DMS153 (cell line): ENCODE measurements around the gene FAM20C.
"Not testable (repeated sequence)": the region's sequence is repeated elsewhere in the genome, so short reads cannot be mapped to it uniquely, and the experiment has no call there.

Source experiments
- DNase-seq: peaks from one replicate; lab custom pipeline; 2025; lab: John Stamatoyannopoulos, UW

FAM20C gene

GRCh38 chr7:293681-294439 lies 101.5 kb downstream of the FAM20C start:
- DNase-seq: no peak

GRCh38 chr7:294440-295154 lies 102.2 kb downstream of the FAM20C start:
- DNase-seq: no peak

- no peak for DNase-seq
Observed at GRCh38 chr7:295155-296154, 103.1 kb downstream of the FAM20C start.

GRCh38 chr7:296373-296945 lies 104.1 kb downstream of the FAM20C start:
- DNase-seq: no peak

GRCh38 chr7:297141-297540 lies 104.8 kb downstream of the FAM20C start:
- DNase-seq: not testable (repeated sequence)

- no peak for DNase-seq
Observed at GRCh38 chr7:297611-298374, 105.4 kb downstream of the FAM20C start.

GRCh38 chr7:298375-298702 lies 106.0 kb downstream of the FAM20C start:
- DNase-seq: no peak

GRCh38 chr7:298743-299142 lies 106.4 kb downstream of the FAM20C start:
- no peak for DNase-seq

- DNase-seq: no peak
Observed at GRCh38 chr7:299169-299568, 106.8 kb downstream of the FAM20C start.

GRCh38 chr7:299628-300027 lies 107.3 kb downstream of the FAM20C start:
- DNase-seq: no peak

- no peak for DNase-seq
Observed at GRCh38 chr7:300048-300447, 107.7 kb downstream of the FAM20C start.

GRCh38 chr7:300546-301290 lies 108.3 kb downstream of the FAM20C start:
- DNase-seq: no peak

GRCh38 chr7:301291-302053 lies 109.1 kb downstream of the FAM20C start:
- no peak for DNase-seq

GRCh38 chr7:302054-302992 lies 110.0 kb downstream of the FAM20C start:
- no peak for DNase-seq

GRCh38 chr7:303425-303824 lies 111.1 kb downstream of the FAM20C start:
- DNase-seq: no peak

- DNase-seq: no peak
Observed at GRCh38 chr7:303884-304573, 111.7 kb downstream of the FAM20C start.

- no peak for DNase-seq
Observed at GRCh38 chr7:304574-305409, 112.4 kb downstream of the FAM20C start.
